Fibroblast of mammary gland (primary cell): ENCODE data around the gene CCDC78.

ENCODE experiments used
- DNase-seq: peaks from one replicate; pipeline ENCODE4 v3.0.0-alpha.2; 2010; ENCODE audit warnings: low read depth
- H3K4me3 ChIP-seq: 2 replicates; pipeline ENCODE4 v1.5.1; 2011; ENCODE audit warnings: low read depth, mild to moderate bottlenecking, low read length, moderate library complexity; ENCODE audit not compliant: control insufficient read depth
- CTCF ChIP-seq: conservative IDR thresholded peaks from 2 replicates; pipeline ENCODE4 v1.5.1; 2011; ENCODE audit warnings: low read depth, low read length, inconsistent platforms; ENCODE audit not compliant: control insufficient read depth, insufficient read depth

The CCDC78 gene

DNA sequence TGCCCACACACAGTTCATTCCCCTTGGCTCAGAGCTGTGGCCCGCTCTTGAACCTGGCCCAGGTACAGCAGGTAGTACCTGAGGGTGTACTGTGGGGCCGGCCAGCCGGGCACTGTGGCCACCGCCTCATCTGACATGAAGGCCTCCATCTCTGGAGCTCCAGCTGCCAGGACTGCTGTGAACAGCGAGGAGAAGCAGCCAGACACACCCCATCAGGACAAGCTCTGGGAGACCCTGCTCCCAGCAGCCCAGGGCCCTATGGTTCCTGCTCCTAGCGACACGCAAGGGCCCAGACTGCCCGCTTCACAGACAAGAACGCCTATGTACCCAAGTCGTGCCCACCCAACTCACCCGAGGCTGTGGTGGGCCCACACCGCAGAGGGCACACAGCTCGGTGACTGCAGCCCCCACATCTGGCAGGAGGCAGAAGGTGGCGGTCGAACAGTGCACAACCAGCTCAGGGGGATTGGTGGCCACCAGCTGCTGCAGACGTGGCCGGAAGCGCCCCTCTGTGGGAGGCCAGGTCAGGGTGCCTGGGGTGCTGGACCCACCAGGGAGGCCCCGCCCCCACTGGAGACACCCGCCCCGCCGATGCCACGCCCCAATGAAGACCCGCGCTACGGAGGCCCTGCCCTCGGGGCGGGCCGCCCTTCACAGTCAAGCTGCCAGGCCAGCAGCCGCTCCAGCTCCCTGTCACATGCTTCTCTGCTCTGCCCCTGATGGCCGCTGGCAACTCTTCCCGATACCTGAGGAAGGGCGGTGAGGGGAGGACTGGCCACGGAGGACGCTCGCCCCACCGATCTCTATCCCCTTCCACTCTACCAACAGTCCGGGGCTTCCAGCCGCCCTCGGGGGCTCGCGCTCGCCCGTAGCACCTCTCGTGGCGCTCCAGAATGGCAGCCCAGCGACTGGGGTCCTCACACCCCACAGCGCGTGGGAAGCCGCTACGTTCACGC lies 47.1 kb downstream of the CCDC78 start:
- H3K4me3 ChIP-seq = peak overlapping the region; percentile 45
- TF ChIP-seq CTCF = no peak
- peak; percentile 38 for DNase-seq

- H3K4me3 ChIP-seq = no peak overlapping the region
- TF ChIP-seq CTCF = no peak
- DNase-seq = no peak
Measured at GRCh38 chr16:678209-678857, 47.9 kb downstream of the CCDC78 start.

DNA sequence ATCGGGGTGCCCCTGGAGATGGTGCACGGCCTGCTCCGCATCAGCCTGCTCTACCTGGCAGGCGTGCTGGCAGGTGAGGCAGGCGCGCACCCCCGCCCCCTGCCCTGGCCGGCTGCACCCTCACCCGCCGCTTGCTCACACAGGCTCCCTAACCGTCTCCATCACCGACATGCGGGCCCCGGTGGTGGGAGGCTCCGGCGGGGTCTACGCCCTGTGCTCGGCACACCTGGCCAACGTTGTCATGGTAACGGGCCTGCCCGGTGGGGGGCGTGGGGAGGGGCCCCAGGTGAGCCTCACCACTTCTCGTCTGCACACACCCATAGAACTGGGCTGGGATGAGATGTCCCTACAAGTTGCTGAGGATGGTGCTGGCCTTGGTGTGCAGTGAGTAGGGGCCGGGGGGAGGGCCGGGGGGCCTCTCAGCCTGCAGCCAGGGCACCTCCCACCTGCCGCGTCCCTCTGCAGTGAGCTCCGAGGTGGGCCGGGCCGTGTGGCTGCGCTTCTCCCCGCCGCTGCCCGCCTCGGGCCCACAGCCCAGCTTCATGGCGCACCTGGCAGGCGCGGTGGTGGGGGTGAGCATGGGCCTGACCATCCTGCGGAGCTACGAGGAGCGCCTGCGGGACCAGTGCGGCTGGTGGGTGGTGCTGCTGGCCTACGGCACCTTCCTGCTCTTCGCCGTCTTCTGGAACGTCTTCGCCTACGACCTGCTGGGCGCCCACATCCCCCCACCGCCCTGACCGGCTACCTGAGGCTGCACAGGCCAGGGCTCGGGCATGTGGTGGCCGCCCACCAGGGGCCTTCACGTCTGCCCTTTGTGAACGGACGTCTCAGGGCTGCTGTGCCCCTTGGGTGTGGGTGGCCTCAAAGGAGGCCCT lies 48.7 kb downstream of the CCDC78 start:
- TF ChIP-seq CTCF = no peak
- no peak overlapping the region for H3K4me3 ChIP-seq
- DNase-seq = no peak

GRCh38 chr16:676913-677312 lies 49.3 kb downstream of the CCDC78 start:
- no peak for DNase-seq
- H3K4me3 ChIP-seq = no peak overlapping the region
- TF ChIP-seq CTCF = no peak

GRCh38 chr16:676565-676902 lies 49.7 kb downstream of the CCDC78 start:
- no peak for DNase-seq
- TF ChIP-seq CTCF = no peak
- H3K4me3 ChIP-seq = no peak overlapping the region

GRCh38 chr16:675884-676564 lies 50.2 kb downstream of the CCDC78 start:
- no peak for TF ChIP-seq CTCF
- peak overlapping the region; percentile 33 for H3K4me3 ChIP-seq
- DNase-seq = no peak
